K562 (cell line): ENCODE data around the gene USP7. TPM values are rescaled to one million over a fixed set of nuclear protein-coding genes. Genes with fewer than 3 reads are reported as not detected.

Experiments used
- polyA plus RNA-seq, 8 experiments: library from polyadenylated mRNA; depleted of rRNA in 4 of 8; stranded (reverse) in 5 of 8; unstranded in 3 of 8; fragments of >200 nt; fragmentation: Nextera tagmentation in 2 of 8; fragmentation: Illumina TruSeq in 1 of 8; extraction: Ambion mirVana in 2 of 8; extraction: Trizol in 1 of 8; gene quantifications; 2 replicates each; pipeline versions ENCODE4 v1.2.1 to v1.2.3, GENCODE V29; 2011 to 2014; ENCODE audit warnings: inconsistent platforms in 1 of 8, missing spikeins in 1 of 8
- total RNA-seq, 7 experiments: library from RNA; depleted of rRNA in 6 of 7; stranded (reverse); fragments of >200 nt in 6 of 7; fragmentation: Illumina TruSeq in 2 of 7; extraction: Trizol in 2 of 7; gene quantifications; 2 replicates each; pipeline versions ENCODE4 v1.2.1 to v1.2.3, GENCODE V29; 2011 to 2021; ENCODE audit warnings: low replicate concordance in 1 of 7
- TF ChIP-seq, protein P1 (sequence below): fragments of 200-600 bp; sonication (generic); IDR thresholded peaks from one replicate; pipeline ENCODE4 v1.6.1; 2012; ENCODE audit warnings: mild to moderate bottlenecking, low read depth, low read length, inconsistent platforms

The USP7 gene
- total and polyA plus RNA-seq, 9 of the 15 experiments (the other 6 are each of a cell fraction or from before 2014, with no cell fraction given), result 17.1 to 145 (median 57.9) TPM

DNA sequence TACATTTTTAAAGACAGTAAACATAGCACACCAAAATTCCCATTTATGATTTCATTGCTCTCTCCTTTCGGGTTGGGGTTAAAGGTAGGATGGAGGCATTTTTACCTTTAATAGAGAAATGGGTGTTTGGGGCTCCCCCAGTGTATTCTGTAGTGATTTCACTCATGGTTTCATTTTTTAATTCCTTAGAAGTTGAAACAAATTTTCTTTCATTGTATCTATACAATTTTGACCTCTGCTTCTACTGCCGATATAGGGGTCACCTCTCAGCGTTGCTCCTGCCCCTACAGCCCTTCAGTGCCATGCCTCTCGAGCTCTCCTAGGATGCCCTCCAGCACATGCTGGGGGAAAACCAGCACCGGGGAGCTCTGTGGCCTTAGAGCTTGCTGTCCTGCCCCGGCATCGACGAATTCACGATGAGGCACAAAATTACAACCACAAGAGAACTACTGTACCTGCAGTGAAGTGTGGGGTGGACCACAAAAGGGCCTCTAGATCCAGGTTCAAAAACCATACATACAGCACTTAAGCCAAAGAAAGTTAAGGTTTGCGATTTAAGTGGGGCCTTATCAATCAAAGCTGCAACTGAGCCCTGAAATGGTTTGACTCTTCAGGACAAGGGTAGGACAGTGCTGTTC, 42.2 kb downstream of the USP7 start (continued):
- TF ChIP-seq, protein P1, sequence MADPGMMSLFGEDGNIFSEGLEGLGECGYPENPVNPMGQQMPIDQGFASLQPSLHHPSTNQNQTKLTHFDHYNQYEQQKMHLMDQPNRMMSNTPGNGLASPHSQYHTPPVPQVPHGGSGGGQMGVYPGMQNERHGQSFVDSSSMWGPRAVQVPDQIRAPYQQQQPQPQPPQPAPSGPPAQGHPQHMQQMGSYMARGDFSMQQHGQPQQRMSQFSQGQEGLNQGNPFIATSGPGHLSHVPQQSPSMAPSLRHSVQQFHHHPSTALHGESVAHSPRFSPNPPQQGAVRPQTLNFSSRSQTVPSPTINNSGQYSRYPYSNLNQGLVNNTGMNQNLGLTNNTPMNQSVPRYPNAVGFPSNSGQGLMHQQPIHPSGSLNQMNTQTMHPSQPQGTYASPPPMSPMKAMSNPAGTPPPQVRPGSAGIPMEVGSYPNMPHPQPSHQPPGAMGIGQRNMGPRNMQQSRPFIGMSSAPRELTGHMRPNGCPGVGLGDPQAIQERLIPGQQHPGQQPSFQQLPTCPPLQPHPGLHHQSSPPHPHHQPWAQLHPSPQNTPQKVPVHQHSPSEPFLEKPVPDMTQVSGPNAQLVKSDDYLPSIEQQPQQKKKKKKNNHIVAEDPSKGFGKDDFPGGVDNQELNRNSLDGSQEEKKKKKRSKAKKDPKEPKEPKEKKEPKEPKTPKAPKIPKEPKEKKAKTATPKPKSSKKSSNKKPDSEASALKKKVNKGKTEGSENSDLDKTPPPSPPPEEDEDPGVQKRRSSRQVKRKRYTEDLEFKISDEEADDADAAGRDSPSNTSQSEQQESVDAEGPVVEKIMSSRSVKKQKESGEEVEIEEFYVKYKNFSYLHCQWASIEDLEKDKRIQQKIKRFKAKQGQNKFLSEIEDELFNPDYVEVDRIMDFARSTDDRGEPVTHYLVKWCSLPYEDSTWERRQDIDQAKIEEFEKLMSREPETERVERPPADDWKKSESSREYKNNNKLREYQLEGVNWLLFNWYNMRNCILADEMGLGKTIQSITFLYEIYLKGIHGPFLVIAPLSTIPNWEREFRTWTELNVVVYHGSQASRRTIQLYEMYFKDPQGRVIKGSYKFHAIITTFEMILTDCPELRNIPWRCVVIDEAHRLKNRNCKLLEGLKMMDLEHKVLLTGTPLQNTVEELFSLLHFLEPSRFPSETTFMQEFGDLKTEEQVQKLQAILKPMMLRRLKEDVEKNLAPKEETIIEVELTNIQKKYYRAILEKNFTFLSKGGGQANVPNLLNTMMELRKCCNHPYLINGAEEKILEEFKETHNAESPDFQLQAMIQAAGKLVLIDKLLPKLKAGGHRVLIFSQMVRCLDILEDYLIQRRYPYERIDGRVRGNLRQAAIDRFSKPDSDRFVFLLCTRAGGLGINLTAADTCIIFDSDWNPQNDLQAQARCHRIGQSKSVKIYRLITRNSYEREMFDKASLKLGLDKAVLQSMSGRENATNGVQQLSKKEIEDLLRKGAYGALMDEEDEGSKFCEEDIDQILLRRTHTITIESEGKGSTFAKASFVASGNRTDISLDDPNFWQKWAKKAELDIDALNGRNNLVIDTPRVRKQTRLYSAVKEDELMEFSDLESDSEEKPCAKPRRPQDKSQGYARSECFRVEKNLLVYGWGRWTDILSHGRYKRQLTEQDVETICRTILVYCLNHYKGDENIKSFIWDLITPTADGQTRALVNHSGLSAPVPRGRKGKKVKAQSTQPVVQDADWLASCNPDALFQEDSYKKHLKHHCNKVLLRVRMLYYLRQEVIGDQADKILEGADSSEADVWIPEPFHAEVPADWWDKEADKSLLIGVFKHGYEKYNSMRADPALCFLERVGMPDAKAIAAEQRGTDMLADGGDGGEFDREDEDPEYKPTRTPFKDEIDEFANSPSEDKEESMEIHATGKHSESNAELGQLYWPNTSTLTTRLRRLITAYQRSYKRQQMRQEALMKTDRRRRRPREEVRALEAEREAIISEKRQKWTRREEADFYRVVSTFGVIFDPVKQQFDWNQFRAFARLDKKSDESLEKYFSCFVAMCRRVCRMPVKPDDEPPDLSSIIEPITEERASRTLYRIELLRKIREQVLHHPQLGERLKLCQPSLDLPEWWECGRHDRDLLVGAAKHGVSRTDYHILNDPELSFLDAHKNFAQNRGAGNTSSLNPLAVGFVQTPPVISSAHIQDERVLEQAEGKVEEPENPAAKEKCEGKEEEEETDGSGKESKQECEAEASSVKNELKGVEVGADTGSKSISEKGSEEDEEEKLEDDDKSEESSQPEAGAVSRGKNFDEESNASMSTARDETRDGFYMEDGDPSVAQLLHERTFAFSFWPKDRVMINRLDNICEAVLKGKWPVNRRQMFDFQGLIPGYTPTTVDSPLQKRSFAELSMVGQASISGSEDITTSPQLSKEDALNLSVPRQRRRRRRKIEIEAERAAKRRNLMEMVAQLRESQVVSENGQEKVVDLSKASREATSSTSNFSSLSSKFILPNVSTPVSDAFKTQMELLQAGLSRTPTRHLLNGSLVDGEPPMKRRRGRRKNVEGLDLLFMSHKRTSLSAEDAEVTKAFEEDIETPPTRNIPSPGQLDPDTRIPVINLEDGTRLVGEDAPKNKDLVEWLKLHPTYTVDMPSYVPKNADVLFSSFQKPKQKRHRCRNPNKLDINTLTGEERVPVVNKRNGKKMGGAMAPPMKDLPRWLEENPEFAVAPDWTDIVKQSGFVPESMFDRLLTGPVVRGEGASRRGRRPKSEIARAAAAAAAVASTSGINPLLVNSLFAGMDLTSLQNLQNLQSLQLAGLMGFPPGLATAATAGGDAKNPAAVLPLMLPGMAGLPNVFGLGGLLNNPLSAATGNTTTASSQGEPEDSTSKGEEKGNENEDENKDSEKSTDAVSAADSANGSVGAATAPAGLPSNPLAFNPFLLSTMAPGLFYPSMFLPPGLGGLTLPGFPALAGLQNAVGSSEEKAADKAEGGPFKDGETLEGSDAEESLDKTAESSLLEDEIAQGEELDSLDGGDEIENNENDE, result no peak
